ENCODE results near the gene COQ2.

GRCh38 chr4:83261307-83261706 lies 23.3 kb downstream of the COQ2 start:
- TF ChIP-seq, protein P1, sequence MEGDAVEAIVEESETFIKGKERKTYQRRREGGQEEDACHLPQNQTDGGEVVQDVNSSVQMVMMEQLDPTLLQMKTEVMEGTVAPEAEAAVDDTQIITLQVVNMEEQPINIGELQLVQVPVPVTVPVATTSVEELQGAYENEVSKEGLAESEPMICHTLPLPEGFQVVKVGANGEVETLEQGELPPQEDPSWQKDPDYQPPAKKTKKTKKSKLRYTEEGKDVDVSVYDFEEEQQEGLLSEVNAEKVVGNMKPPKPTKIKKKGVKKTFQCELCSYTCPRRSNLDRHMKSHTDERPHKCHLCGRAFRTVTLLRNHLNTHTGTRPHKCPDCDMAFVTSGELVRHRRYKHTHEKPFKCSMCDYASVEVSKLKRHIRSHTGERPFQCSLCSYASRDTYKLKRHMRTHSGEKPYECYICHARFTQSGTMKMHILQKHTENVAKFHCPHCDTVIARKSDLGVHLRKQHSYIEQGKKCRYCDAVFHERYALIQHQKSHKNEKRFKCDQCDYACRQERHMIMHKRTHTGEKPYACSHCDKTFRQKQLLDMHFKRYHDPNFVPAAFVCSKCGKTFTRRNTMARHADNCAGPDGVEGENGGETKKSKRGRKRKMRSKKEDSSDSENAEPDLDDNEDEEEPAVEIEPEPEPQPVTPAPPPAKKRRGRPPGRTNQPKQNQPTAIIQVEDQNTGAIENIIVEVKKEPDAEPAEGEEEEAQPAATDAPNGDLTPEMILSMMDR (IDR thresholded peaks at IDR 0.05; ENCODE audit: low read depth, low read length, poor library complexity, severe bottlenecking) = no peak
- no peak for TF ChIP-seq EZH2phosphoT487 (IDR thresholded peaks at IDR 0.05; ENCODE audit: borderline replicate concordance, low read length)
